ENCODE data around the gene SPECC1L. TPM values are rescaled to one million over a fixed set of nuclear protein-coding genes. Genes with fewer than 3 reads are reported as not detected.

The SPECC1L gene
- total RNA-seq, 4 donors from 2014 or later = 50.4 to 125 (median 68.0) TPM

GRCh38 chr22:24389680-24390079 is 119.0 kb downstream of the SPECC1L start:
- WGBS, 2 donors (ENCODE audit: low coverage in 1 of 2) = 100% methylated on average over 1 of the region's 1 CpG
- H3K27me3 ChIP-seq = no peaks in the 10 kb centered on the region
- TF ChIP-seq POLR2A (IDR thresholded peaks at IDR 0.05) (no peak), CTCF (IDR thresholded peaks at IDR 0.05) (no peak), EP300 (IDR thresholded peaks at IDR 0.05; ENCODE audit: low read depth) (no peak), POLR2AphosphoS5 (IDR thresholded peaks at IDR 0.05) (no peak)
- peak overlapping the region in 2 of 4 donors; percentile 42 to 45 for H3K27ac ChIP-seq
- no peak for DNase-seq
- no peak overlapping the region for H3K4me3 ChIP-seq
- H3K4me1 ChIP-seq = peaks cover 8 to 32% (median 8%) of the 10 kb centered on the region in 4 donors
- H3K9me3 ChIP-seq = no peaks in the 10 kb centered on the region
- intact Hi-C loops (cut with DNase I; ENCODE audit: low total_unique reads) (no loop called here), in situ Hi-C loops (cut with MboI; ENCODE audit: low pct_ligation_motif_present in 1 of 4, low pct_unique_long_range_greater_than_20kb in 1 of 4, low sequenced_read_pairs in 3 of 4) (no loop called here)
- H3K36me3 ChIP-seq = no peaks in the 10 kb centered on the region

- in situ Hi-C loops (cut with MboI; ENCODE audit: low pct_ligation_motif_present in 1 of 4, low pct_unique_long_range_greater_than_20kb in 1 of 4, low sequenced_read_pairs in 3 of 4) (no loop called here), intact Hi-C loops (cut with DNase I; ENCODE audit: low total_unique reads) (no loop called here)
- peak overlapping the region in 3 of 4 donors; percentile 10 to 45 (median 42) for H3K27ac ChIP-seq
- no peaks in the 10 kb centered on the region for H3K36me3 ChIP-seq
- 75 to 85% methylated on average over 2 of the region's 2 CpGs for WGBS, 2 donors (ENCODE audit: low coverage in 1 of 2)
- H3K4me1 ChIP-seq = peaks cover 8 to 32% (median 8%) of the 10 kb centered on the region in 4 donors
- no peak overlapping the region for H3K4me3 ChIP-seq
- DNase-seq = no peak
- no peaks in the 10 kb centered on the region for H3K27me3 ChIP-seq
- TF ChIP-seq POLR2A (IDR thresholded peaks at IDR 0.05) = no peak
- no peak for TF ChIP-seq POLR2AphosphoS5 (IDR thresholded peaks at IDR 0.05)
- no peak for TF ChIP-seq EP300 (IDR thresholded peaks at IDR 0.05; ENCODE audit: low read depth)
- no peak for TF ChIP-seq CTCF (IDR thresholded peaks at IDR 0.05)
- H3K9me3 ChIP-seq = no peaks in the 10 kb centered on the region
Observed at GRCh38 chr22:24390156-24390555, 119.5 kb downstream of the SPECC1L start.

GRCh38 chr22:24390576-24390975 is 119.9 kb downstream of the SPECC1L start:
- WGBS, 2 donors (ENCODE audit: low coverage in 1 of 2) = 53 to 77% methylated on average over 4 to 7 of the region's 7 CpGs
- Histone ChIP-seq H3K4me3 (no peak overlapping the region), H3K27me3 (no peaks in the 10 kb centered on the region), H3K9me3 (no peaks in the 10 kb centered on the region), H3K36me3 (no peaks in the 10 kb centered on the region), H3K4me1 (peaks cover 8 to 32% (median 8%) of the 10 kb centered on the region in 4 donors), H3K27ac (peak overlapping the region; percentile 41 to 66 (median 44))
- DNase-seq = no peak
- intact Hi-C loops (cut with DNase I; ENCODE audit: low total_unique reads) = no loop called here
- in situ Hi-C loops (cut with MboI; ENCODE audit: low pct_ligation_motif_present in 1 of 4, low pct_unique_long_range_greater_than_20kb in 1 of 4, low sequenced_read_pairs in 3 of 4) = no loop called here
- TF ChIP-seq POLR2AphosphoS5 (IDR thresholded peaks at IDR 0.05) (no peak), EP300 (IDR thresholded peaks at IDR 0.05; ENCODE audit: low read depth) (no peak), CTCF (IDR thresholded peaks at IDR 0.05) (no peak), POLR2A (IDR thresholded peaks at IDR 0.05) (no peak)

- Histone ChIP-seq H3K4me1 (peaks cover 8 to 32% (median 8%) of the 10 kb centered on the region in 4 donors), H3K36me3 (no peaks in the 10 kb centered on the region), H3K27me3 (no peaks in the 10 kb centered on the region), H3K4me3 (no peak overlapping the region), H3K9me3 (no peaks in the 10 kb centered on the region), H3K27ac (peak overlapping the region in 2 of 4 donors; percentile 27 to 31)
- 85 to 91% methylated on average over 3 of the region's 3 CpGs for WGBS, 2 donors (ENCODE audit: low coverage in 1 of 2)
- in situ Hi-C loops (cut with MboI; ENCODE audit: low pct_ligation_motif_present in 1 of 4, low pct_unique_long_range_greater_than_20kb in 1 of 4, low sequenced_read_pairs in 3 of 4) = no loop called here
- intact Hi-C loops (cut with DNase I; ENCODE audit: low total_unique reads) = no loop called here
- TF ChIP-seq POLR2A (IDR thresholded peaks at IDR 0.05) = no peak
- no peak for TF ChIP-seq CTCF (IDR thresholded peaks at IDR 0.05)
- no peak for TF ChIP-seq POLR2AphosphoS5 (IDR thresholded peaks at IDR 0.05)
- no peak for TF ChIP-seq EP300 (IDR thresholded peaks at IDR 0.05; ENCODE audit: low read depth)
- DNase-seq = no peak
Observed at GRCh38 chr22:24391836-24392217, 121.2 kb downstream of the SPECC1L start.
